HG03095 (cell line): ENCODE measurements around the gene VSX2.
"Not testable (repeated sequence)": the region's sequence is repeated elsewhere in the genome, so short reads cannot be mapped to it uniquely, and the experiment has no call there.

Experiments used
- ATAC-seq: cut with Tn5 transposase; IDR thresholded peaks from one replicate; pipeline ENCODE4 v1.9.1; 2021; ENCODE audit warnings: moderate library complexity; ENCODE audit not compliant: unreplicated experiment

VSX2 gene

GRCh38 chr14:74258764-74259035 lies 19.5 kb downstream of the VSX2 start:
- no peak for ATAC-seq

- ATAC-seq: no peak
Measured at GRCh38 chr14:74259513-74259912, 20.3 kb downstream of the VSX2 start.

- no peak for ATAC-seq
Measured at GRCh38 chr14:74260525-74261233, 21.4 kb downstream of the VSX2 start.

GRCh38 chr14:74261288-74261687 lies 22.0 kb downstream of the VSX2 start:
- ATAC-seq: no peak

- ATAC-seq: no peak
Measured at GRCh38 chr14:74262076-74262475, 22.8 kb downstream of the VSX2 start.

GRCh38 chr14:74263181-74263580 lies 23.9 kb downstream of the VSX2 start:
- no peak for ATAC-seq

GRCh38 chr14:74263921-74264320 lies 24.7 kb downstream of the VSX2 start:
- no peak for ATAC-seq

GRCh38 chr14:74265301-74265965 lies 26.2 kb downstream of the VSX2 start:
- no peak for ATAC-seq

GRCh38 chr14:74267588-74267987 lies 28.3 kb downstream of the VSX2 start:
- no peak for ATAC-seq

- ATAC-seq: not testable (repeated sequence)
Measured at GRCh38 chr14:74270382-74271177, 31.3 kb downstream of the VSX2 start.

- no peak for ATAC-seq
Measured at GRCh38 chr14:74271365-74271764, 32.1 kb downstream of the VSX2 start.

GRCh38 chr14:74275241-74275841 lies 36.1 kb downstream of the VSX2 start:
- ATAC-seq: no peak

- no peak for ATAC-seq
Measured at GRCh38 chr14:74278080-74278479, 38.8 kb downstream of the VSX2 start.

GRCh38 chr14:74281069-74281468 lies 41.8 kb downstream of the VSX2 start:
- no peak for ATAC-seq

GRCh38 chr14:74286736-74287135 lies 47.5 kb downstream of the VSX2 start:
- ATAC-seq: no peak

- ATAC-seq: no peak
Measured at GRCh38 chr14:74289801-74290200, 50.6 kb downstream of the VSX2 start.

- ATAC-seq: no peak
Measured at GRCh38 chr14:74290415-74290814, 51.2 kb downstream of the VSX2 start.

- no peak for ATAC-seq
Measured at GRCh38 chr14:74292061-74292460, 52.8 kb downstream of the VSX2 start.

GRCh38 chr14:74293606-74294005 lies 54.4 kb downstream of the VSX2 start:
- no peak for ATAC-seq

GRCh38 chr14:74296037-74296467 lies 56.8 kb downstream of the VSX2 start:
- ATAC-seq: no peak

- ATAC-seq: no peak
Measured at GRCh38 chr14:74297986-74298385, 58.7 kb downstream of the VSX2 start.
